Endodermal cell (in vitro differentiated cells): Measurements from ENCODE around the gene MYO5B. TPM values are rescaled to one million over a fixed set of nuclear protein-coding genes. Genes with fewer than 3 reads are reported as not detected.

ENCODE experiments used
- DNase-seq: peaks from one replicate; pipeline ENCODE4 v3.0.0-alpha.2; 2017
- H3K27ac ChIP-seq: 2 replicates; pipeline ENCODE4 v1.5.1; 2013; ENCODE audit warnings: mild to moderate bottlenecking, low read depth, low read length, moderate library complexity
- H3K27me3 ChIP-seq: 2 replicates; pipeline ENCODE4 v1.6.1; 2013; ENCODE audit warnings: mild to moderate bottlenecking, low read length, moderate library complexity; ENCODE audit not compliant: insufficient read depth, control insufficient read depth, poor library complexity, severe bottlenecking
- H3K36me3 ChIP-seq: 2 replicates; pipeline ENCODE4 v1.7.0; 2013; ENCODE audit warnings: mild to moderate bottlenecking, low read length, moderate library complexity; ENCODE audit not compliant: control insufficient read depth, insufficient read depth
- H3K4me1 ChIP-seq: one replicate; pipeline ENCODE4 v1.7.0; 2013; ENCODE audit warnings: low read length; ENCODE audit not compliant: control insufficient read depth, insufficient read depth
- H3K4me3 ChIP-seq: 2 replicates; pipeline ENCODE4 v1.5.1; 2013; ENCODE audit warnings: mild to moderate bottlenecking, low read length, moderate library complexity
- H3K9ac ChIP-seq: 2 replicates; pipeline ENCODE4 v1.6.1; 2013; ENCODE audit warnings: mild to moderate bottlenecking, low read length, moderate library complexity; ENCODE audit not compliant: poor library complexity, severe bottlenecking; ENCODE audit errors: extremely low read depth
- H3K9me3 ChIP-seq: 2 replicates; pipeline ENCODE4 v1.6.1; 2013; ENCODE audit warnings: mild to moderate bottlenecking, low read length, moderate library complexity; ENCODE audit not compliant: control insufficient read depth
- H3K27ac Mint-ChIP-seq: 2 replicates; pipeline ENCODE4 v1.8.0; 2020; ENCODE audit warnings: mixed read lengths
- H3K27me3 Mint-ChIP-seq: 2 replicates; pipeline ENCODE4 v1.8.0; 2021; ENCODE audit warnings: mild to moderate bottlenecking, mixed read lengths; ENCODE audit not compliant: insufficient read depth
- H3K36me3 Mint-ChIP-seq: 2 replicates; pipeline ENCODE4 v1.8.0; 2020; ENCODE audit warnings: low read depth, mixed read lengths
- H3K4me1 Mint-ChIP-seq: 2 replicates; pipeline ENCODE4 v1.8.0; 2020; ENCODE audit warnings: mixed read lengths
- H3K4me3 Mint-ChIP-seq: 2 replicates; pipeline ENCODE4 v1.8.0; 2020; ENCODE audit warnings: mild to moderate bottlenecking, moderate library complexity, mixed read lengths
- H3K9me3 Mint-ChIP-seq: 2 replicates; pipeline ENCODE4 v1.8.0; 2020; ENCODE audit warnings: mild to moderate bottlenecking, mixed read lengths
- WGBS, 2 experiments: methylation state at CpG; one replicate each; pipeline versions ENCODE4 v1.1.5 to v1.1.7; 2013; ENCODE audit warnings: missing lambda C conversion rate in 2 of 2, mixed read lengths in 1 of 2; ENCODE audit not compliant: insufficient coverage in 1 of 2, insufficient read length in 1 of 2; 5-methylcytosine and 5-hydroxymethylcytosine counted together
- total RNA-seq, 2 donors: library from RNA; stranded (reverse); fragmentation: NEBNext Ultra II Directional in 1 of 2; extraction: Animal tissue kit (Norgen Biotek cat#: 25700) in 1 of 2; gene quantifications; 2 replicates in 1 of 2; 3 replicates in 1 of 2; pipeline ENCODE4 v1.2.1, GENCODE V29; 2021
- TF ChIP-seq, protein P1 (sequence below): fragments of 200-600 bp; sonication (generic); conservative IDR thresholded peaks from 2 replicates; pipeline ENCODE4 v1.5.0; 2021; ENCODE audit warnings: antibody characterized with exemption, mild to moderate bottlenecking

MYO5B gene
- total RNA-seq, 2 donors from 2014 or later = 12.2 to 16.8 TPM

DNA sequence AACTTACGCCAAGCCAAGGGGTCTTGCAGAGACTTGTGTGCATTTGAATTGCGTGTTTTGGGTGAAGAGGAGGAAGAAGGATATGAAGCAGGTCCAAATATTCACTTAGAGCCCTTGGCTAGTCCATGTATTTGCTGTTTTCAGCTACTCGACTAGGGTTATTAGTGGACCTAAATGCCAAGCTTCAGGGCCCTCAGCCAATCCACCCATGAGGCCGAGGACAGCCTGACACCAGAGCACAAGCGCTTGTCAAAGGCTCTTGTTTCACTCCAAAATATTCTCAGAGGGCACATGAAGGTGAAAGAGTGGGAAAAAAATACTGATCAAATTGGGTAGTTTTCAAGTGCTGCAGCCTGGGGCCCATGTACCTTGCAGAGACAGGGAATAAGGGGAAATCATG, 206.8 kb downstream of the MYO5B start:
- Histone ChIP-seq H3K27ac (no peak overlapping the region), H3K4me3 (no peak overlapping the region), H3K36me3 (no peaks in the 10 kb centered on the region), H3K9me3 (no peaks in the 10 kb centered on the region), H3K4me1 (no peaks in the 10 kb centered on the region), H3K9ac (no peak overlapping the region), H3K27me3 (no peaks in the 10 kb centered on the region)
- peaks cover 5% of the 10 kb centered on the region for H3K4me1 Mint-ChIP-seq
- no peak overlapping the region for H3K4me3 Mint-ChIP-seq
- TF ChIP-seq, protein P1, sequence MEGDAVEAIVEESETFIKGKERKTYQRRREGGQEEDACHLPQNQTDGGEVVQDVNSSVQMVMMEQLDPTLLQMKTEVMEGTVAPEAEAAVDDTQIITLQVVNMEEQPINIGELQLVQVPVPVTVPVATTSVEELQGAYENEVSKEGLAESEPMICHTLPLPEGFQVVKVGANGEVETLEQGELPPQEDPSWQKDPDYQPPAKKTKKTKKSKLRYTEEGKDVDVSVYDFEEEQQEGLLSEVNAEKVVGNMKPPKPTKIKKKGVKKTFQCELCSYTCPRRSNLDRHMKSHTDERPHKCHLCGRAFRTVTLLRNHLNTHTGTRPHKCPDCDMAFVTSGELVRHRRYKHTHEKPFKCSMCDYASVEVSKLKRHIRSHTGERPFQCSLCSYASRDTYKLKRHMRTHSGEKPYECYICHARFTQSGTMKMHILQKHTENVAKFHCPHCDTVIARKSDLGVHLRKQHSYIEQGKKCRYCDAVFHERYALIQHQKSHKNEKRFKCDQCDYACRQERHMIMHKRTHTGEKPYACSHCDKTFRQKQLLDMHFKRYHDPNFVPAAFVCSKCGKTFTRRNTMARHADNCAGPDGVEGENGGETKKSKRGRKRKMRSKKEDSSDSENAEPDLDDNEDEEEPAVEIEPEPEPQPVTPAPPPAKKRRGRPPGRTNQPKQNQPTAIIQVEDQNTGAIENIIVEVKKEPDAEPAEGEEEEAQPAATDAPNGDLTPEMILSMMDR = no peak
- DNase-seq = no peak
- no peak overlapping the region for H3K27ac Mint-ChIP-seq
- H3K9me3 Mint-ChIP-seq = no peaks in the 10 kb centered on the region
- H3K27me3 Mint-ChIP-seq = no peaks in the 10 kb centered on the region
- H3K36me3 Mint-ChIP-seq = no peaks in the 10 kb centered on the region
- WGBS, 2 experiments = 90 to 92% methylated on average over 5 of the region's 5 CpGs

DNA sequence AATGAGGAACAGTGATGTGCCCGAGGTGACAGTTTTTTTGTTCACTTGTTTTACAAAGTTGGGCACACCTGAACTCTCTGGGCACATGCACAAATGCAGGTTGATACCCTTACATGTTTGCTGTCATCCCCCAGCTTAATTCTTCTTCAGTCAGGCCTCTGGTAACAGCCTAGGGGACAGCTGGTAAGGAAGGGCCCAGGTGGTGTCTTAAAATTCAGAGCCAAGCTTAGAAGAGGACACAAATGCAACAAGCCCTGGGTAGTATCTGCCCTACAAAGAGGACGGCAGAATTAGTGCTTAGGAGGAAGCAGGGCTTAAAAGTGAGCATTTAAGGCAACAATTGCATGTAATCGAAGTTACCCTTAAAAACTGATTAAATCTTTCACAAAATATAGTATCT, 209.7 kb downstream of the MYO5B start:
- H3K9me3 ChIP-seq = no peaks in the 10 kb centered on the region
- TF ChIP-seq, protein P1 = no peak
- no peaks in the 10 kb centered on the region for H3K36me3 ChIP-seq
- no peaks in the 10 kb centered on the region for H3K27me3 Mint-ChIP-seq
- no peaks in the 10 kb centered on the region for H3K4me1 ChIP-seq
- H3K4me1 Mint-ChIP-seq = peaks cover 5% of the 10 kb centered on the region
- 92 to 100% methylated on average over 1 to 2 of the region's 3 CpGs for WGBS, 2 experiments
- no peak overlapping the region for H3K27ac Mint-ChIP-seq
- H3K4me3 Mint-ChIP-seq = no peak overlapping the region
- H3K27ac ChIP-seq = no peak overlapping the region
- no peaks in the 10 kb centered on the region for H3K36me3 Mint-ChIP-seq
- H3K9ac ChIP-seq = no peak overlapping the region
- no peak overlapping the region for H3K4me3 ChIP-seq
- H3K9me3 Mint-ChIP-seq = no peaks in the 10 kb centered on the region
- H3K27me3 ChIP-seq = no peaks in the 10 kb centered on the region
- no peak for DNase-seq

DNA sequence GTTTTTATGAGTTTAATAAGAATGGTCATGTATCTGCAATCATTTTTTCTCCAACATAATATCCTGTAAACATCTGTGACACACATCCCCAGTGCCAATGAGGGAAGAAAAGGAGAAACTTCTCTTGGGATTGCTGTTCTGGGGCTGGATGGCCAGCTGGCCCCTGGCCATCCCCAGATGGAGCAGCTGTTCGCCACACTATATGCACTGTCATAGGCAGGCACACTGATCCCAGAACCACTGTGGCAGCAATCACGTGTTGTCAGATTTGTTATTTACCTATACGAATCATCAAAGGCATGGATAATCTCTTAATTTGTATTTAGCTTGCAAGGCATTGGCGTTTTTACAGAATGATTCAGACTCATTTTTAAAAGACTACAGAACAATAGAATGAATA, 214.1 kb downstream of the MYO5B start:
- Histone ChIP-seq H3K4me1 (no peaks in the 10 kb centered on the region), H3K27me3 (no peaks in the 10 kb centered on the region), H3K9ac (no peak overlapping the region), H3K27ac (no peak overlapping the region), H3K36me3 (no peaks in the 10 kb centered on the region), H3K9me3 (no peaks in the 10 kb centered on the region), H3K4me3 (no peak overlapping the region)
- H3K27me3 Mint-ChIP-seq = no peaks in the 10 kb centered on the region
- H3K4me1 Mint-ChIP-seq = no peaks in the 10 kb centered on the region
- no peak overlapping the region for H3K4me3 Mint-ChIP-seq
- H3K27ac Mint-ChIP-seq = no peak overlapping the region
- no peak for DNase-seq
- no peaks in the 10 kb centered on the region for H3K36me3 Mint-ChIP-seq
- 94 to 98% methylated on average over 4 of the region's 4 CpGs for WGBS, 2 experiments
- no peaks in the 10 kb centered on the region for H3K9me3 Mint-ChIP-seq
- TF ChIP-seq, protein P1 = no peak
